GM10266 (cell line): Measurements from ENCODE around the gene PDZD4.

Experiments used
- DNase-seq: peaks from one replicate; pipeline ENCODE4 v3.0.0; 2012; ENCODE audit errors: extremely low spot score
- TF ChIP-seq, protein P1 (sequence below): IDR thresholded peaks from 2 replicates; pipeline ENCODE4 v1.5.1; 2012; ENCODE audit warnings: mild to moderate bottlenecking, low read depth; ENCODE audit not compliant: control insufficient read depth, insufficient read depth; ENCODE audit errors: missing control alignments

Gene PDZD4

DNA sequence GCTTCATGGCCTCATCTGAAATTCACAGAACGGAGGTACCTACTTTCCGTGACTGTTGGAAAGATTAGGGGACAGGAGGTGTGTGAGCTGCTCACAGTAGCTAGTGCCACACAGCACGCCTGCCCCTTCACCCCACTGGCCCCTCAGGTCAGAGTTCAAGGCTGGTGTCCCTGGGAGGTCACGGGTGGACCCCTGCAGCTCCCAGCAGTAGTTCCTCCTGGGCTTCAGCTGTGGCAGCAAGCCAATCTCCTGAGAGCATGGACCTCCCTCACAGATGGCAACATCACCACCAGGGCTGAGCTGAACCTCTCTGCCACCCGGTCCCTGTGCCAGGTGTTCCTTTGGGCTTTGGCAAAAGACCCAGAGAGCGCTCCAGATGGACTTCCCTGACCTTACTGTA lies 38.0 kb downstream of the PDZD4 start:
- TF ChIP-seq, protein P1, sequence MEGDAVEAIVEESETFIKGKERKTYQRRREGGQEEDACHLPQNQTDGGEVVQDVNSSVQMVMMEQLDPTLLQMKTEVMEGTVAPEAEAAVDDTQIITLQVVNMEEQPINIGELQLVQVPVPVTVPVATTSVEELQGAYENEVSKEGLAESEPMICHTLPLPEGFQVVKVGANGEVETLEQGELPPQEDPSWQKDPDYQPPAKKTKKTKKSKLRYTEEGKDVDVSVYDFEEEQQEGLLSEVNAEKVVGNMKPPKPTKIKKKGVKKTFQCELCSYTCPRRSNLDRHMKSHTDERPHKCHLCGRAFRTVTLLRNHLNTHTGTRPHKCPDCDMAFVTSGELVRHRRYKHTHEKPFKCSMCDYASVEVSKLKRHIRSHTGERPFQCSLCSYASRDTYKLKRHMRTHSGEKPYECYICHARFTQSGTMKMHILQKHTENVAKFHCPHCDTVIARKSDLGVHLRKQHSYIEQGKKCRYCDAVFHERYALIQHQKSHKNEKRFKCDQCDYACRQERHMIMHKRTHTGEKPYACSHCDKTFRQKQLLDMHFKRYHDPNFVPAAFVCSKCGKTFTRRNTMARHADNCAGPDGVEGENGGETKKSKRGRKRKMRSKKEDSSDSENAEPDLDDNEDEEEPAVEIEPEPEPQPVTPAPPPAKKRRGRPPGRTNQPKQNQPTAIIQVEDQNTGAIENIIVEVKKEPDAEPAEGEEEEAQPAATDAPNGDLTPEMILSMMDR: no peak

DNA sequence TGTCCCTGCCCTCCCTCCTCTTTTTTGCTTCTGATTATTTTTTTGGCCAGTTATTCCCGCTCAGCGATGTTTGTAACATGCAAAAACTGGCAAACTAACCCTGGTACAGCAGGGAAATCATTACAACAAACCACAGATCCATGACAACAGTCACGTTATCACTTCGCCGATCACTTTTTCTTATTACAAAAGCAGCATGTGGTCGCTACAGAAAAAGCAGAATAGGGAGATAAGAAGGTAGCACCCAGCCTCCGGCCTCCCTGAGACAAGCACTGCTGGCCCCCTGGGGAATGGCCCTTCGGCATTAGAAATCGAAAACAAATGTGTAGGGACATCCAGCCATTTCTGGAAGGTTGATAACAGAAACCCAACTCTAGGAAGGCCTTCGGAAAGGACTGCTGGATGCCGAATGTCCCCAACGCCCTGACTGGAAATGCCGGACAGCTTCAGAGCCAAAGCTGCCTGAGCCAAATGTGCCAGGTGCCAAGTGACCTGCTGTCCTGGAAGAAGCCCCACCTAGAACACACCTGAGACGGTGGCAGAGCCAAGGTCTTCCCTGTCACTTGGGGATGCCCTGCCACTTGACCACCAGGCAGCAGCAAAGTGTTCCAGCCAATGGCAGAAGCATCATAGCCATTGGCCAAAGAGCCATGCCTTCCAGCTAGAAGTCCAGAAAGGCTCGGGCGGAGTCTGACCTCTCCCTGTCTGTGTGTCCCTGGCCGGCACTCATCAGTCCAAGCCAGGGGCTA lies 39.1 kb downstream of the PDZD4 start:
- TF ChIP-seq, protein P1: no peak
- DNase-seq: no peak

More for the DNA sequence above, 38.0 kb downstream of the PDZD4 start:
- no peak for DNase-seq

DNA sequence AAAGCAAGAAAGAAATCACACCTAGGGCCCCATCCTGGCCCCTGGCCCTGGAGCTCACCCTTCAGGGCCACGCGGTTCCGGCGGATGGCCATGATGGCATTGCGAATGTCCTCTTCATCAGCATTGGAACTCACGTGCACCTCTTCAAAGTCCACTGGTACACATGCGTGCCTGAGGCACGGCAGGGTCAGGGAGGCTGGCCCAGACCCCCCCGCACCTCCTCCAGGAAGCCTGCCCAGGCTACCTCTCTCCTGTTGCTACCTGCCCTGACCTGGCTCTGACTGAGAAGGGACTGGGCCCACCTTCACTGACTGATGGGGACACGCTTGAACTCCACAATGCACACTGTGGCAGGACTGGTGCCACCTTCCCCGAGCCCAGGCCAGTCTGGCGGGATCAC lies 40.7 kb downstream of the PDZD4 start:
- no peak for DNase-seq
- TF ChIP-seq, protein P1: no peak

DNA sequence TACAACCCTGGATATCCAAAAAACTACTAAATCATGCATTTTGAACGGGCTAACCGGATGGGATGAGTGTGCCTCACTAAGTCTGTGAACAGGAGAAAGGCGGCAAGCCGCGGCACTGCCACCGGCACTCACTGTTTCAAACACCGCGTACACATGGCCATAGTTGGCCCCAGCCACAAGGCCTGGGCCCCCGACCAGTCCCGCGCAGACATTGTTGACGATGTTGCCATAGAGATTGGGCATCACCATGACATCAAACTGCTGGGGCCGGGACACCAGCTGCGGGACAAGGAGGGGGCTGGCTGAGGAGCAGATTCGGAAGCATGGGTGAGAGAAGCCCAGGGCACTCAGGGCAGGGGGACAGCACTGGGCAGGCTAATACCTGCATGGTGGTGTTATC lies 43.7 kb downstream of the PDZD4 start:
- DNase-seq: no peak
- TF ChIP-seq, protein P1: no peak

DNA sequence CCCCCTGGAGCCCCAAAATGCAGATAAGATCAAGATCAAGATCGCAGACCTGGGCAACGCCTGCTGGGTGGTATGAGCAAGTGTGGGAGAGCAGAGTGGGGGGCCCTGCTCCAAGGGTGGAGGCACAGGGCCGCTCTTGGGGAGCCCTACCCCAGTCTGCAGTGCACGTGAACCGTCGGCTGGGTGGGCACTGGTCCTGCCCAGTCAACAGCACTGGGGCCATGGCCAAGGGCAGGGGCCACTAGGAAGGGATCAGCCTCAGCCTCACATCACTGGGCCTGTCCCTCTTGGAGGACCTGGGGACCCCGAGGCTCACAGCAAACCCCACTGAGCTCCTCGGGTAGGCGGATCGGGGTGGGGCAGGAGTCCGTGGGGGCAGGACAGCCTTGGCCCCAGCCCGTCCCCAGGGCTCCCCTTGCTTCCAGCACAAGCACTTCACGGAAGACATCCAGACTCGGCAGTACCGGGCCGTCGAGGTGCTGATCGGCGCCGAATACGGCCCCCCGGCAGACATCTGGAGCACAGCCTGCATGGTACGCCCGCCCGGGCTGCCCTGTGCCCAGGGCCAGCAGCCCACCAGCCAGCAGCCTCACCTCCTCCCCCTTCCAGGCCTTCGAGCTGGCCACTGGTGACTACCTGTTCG lies 45.9 kb downstream of the PDZD4 start:
- no peak for DNase-seq
- TF ChIP-seq, protein P1: no peak

DNA sequence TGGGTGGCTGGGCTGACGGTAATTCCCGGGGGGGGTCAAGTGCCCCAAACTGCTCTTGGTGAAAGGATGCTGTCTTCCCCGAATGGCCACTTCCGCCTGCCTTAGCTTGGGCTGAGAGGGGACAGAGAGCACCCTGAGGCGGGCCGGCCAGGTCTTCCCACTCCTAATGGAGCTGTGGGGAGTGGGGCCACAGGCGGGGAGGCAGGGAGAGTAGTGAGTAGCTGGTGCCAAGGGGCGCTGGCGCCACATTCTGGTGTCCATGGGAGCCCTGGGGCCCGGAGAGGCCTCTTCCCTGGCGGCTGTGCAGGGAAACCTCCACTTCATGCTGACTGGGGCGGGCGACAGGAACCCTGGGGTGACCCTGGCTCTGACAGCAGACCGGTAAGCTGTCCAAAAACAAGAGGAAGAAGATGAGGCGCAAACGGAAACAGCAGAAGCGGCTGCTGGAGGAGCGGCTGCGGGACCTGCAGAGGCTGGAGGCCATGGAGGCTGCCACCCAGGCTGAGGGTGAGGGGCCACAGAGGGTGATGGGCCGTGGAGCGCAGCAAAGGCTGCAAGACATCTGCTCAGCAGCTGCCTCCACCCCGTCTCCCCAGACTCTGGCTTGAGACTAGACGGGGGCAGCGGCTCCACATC lies 46.8 kb downstream of the PDZD4 start:
- DNase-seq: no peak
- TF ChIP-seq, protein P1: no peak

DNA sequence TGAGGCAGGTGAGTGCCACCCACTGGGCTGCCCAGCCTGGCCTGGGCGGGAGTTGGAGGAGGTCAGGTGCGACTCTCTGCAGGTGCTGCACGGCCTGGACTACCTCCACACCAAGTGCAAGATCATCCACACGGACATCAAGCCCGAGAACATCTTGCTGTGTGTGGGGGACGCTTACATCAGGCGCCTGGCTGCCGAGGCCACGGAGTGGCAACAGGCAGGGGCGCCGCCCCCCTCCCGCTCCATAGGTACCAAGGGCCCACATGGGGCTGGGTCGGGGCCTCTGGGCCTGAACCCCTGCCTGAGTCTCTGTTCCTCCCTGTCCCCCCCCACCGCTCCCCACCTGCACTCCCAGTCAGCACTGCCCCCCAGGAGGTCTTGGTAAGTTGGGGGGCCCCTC lies 47.5 kb downstream of the PDZD4 start:
- TF ChIP-seq, protein P1: no peak
- DNase-seq: no peak
